GM23248 (cell line): ENCODE results near the gene GABRR3. TPM values are rescaled to one million over a fixed set of nuclear protein-coding genes. Genes with fewer than 3 reads are reported as not detected.

Experiments used
- DNase-seq: peaks from one replicate; pipeline ENCODE4 v3.0.0-alpha.2; 2015
- H2AFZ ChIP-seq: fragments of 200-600 bp; sonication (generic); 2 replicates; pipeline ENCODE4 v1.6.1; 2016; ENCODE audit warnings: antibody characterized with exemption
- H3F3A ChIP-seq: fragments of 200-600 bp; sonication (generic); 2 replicates; pipeline ENCODE4 v1.6.1; 2016; ENCODE audit warnings: mild to moderate bottlenecking, antibody characterized with exemption, mixed run types; ENCODE audit not compliant: insufficient read depth
- H3K27ac ChIP-seq: fragments of 200-600 bp; sonication (generic); 2 replicates; pipeline ENCODE4 v1.5.1; 2016; ENCODE audit warnings: mild to moderate bottlenecking
- H3K27me3 ChIP-seq: fragments of 200-600 bp; sonication (generic); replicated peaks from 2 replicates; pipeline ENCODE4 v1.6.1; 2016; ENCODE audit warnings: mild to moderate bottlenecking; ENCODE audit not compliant: insufficient read depth
- H3K36me3 ChIP-seq: fragments of 200-600 bp; sonication (generic); 2 replicates; pipeline ENCODE4 v1.6.1; 2016; ENCODE audit warnings: low read depth, mild to moderate bottlenecking
- H3K4me1 ChIP-seq: fragments of 200-600 bp; sonication (generic); 2 replicates; pipeline ENCODE4 v1.6.1; 2016; ENCODE audit warnings: mild to moderate bottlenecking; ENCODE audit not compliant: insufficient read depth
- H3K4me2 ChIP-seq: fragments of 200-600 bp; sonication (generic); one replicate; pipeline ENCODE4 v1.6.1; 2016; ENCODE audit warnings: mild to moderate bottlenecking; ENCODE audit not compliant: unreplicated experiment
- H3K4me3 ChIP-seq: fragments of 200-600 bp; sonication (generic); 2 replicates; pipeline ENCODE4 v1.5.1; 2016; ENCODE audit warnings: mild to moderate bottlenecking
- H3K79me2 ChIP-seq: fragments of 200-600 bp; sonication (generic); 2 replicates; pipeline ENCODE4 v1.6.1; 2016; ENCODE audit warnings: mild to moderate bottlenecking; ENCODE audit not compliant: insufficient read depth
- H3K9ac ChIP-seq: fragments of 200-600 bp; sonication (generic); 2 replicates; pipeline ENCODE4 v1.6.1; 2016; ENCODE audit warnings: mild to moderate bottlenecking
- H3K9me2 ChIP-seq: fragments of 200-600 bp; sonication (generic); 2 replicates; pipeline ENCODE4 v1.6.1; 2016; ENCODE audit warnings: mixed run types, mild to moderate bottlenecking, moderate library complexity; ENCODE audit not compliant: insufficient read depth
- H3K9me3 ChIP-seq: fragments of 200-600 bp; sonication (generic); one replicate; pipeline ENCODE4 v1.6.1; 2017; ENCODE audit warnings: low read depth
- H4K20me1 ChIP-seq: fragments of 200-600 bp; sonication (generic); 2 replicates; pipeline ENCODE4 v1.6.0; 2016; ENCODE audit not compliant: insufficient read depth
- EZH2 ChIP-seq: fragments of 200-600 bp; sonication (generic); IDR thresholded peaks from 2 replicates; pipeline ENCODE4 v1.6.1; 2018; ENCODE audit warnings: antibody characterized with exemption, mild to moderate bottlenecking; ENCODE audit not compliant: insufficient read depth, poor library complexity, severe bottlenecking
- EZH2phosphoT487 ChIP-seq: fragments of 200-600 bp; sonication (generic); IDR thresholded peaks from 2 replicates; pipeline ENCODE4 v1.6.1; 2018; ENCODE audit warnings: antibody characterized with exemption, moderate library complexity, mild to moderate bottlenecking, low read depth; ENCODE audit not compliant: insufficient read depth
- WGBS, 2 experiments: methylation state at CpG; one replicate each; pipeline ENCODE4 v1.1.6; 2015 to 2017; ENCODE audit warnings: low lambda C conversion rate in 2 of 2, low coverage in 1 of 2; ENCODE audit errors: missing lambda C conversion rate in 2 of 2; 5-methylcytosine and 5-hydroxymethylcytosine counted together
- in situ Hi-C: fragments of 300-500 bp; cut with MboI; formaldehyde crosslinking; loops from 2 replicates; pipeline ENCODE4 v1.15.0; 2020
- polyA plus RNA-seq: library from polyadenylated mRNA; unstranded; fragments of >200 nt; fragmentation: Nextera tagmentation; extraction: Ambion mirVana; gene quantifications from 2 replicates; pipeline ENCODE4 v1.2.1, GENCODE V29; 2016
- total RNA-seq: library from RNA; depleted of rRNA; stranded (reverse); fragments of >200 nt; shearing (Covaris generic); gene quantifications from 2 replicates; pipeline ENCODE4 v1.2.3, GENCODE V29; 2014; rRNA removed

Gene GABRR3
- total RNA-seq: not detected in 2 replicates
- polyA plus RNA-seq: not detected in 2 replicates

DNA sequence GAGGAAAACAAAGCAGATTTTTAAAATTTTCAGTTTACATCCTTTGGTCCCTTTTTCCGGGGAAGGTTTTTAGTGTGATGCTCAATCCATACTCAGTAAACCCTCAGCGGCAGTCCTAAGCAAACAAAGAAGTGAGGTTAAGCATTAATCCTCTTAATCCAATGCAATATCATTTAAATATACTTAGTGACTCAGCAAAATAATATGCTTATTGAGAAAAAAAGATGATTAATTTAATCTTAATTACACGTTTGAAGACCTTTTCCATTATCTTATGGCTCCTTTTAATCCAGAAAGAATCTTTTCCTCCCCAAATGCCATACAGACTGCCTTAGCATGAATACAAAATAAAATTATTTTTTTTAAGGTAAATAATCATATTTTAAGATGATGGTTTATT lies at the start of gene GABRR3:
Gene GABRR3 (minus strand): TSS at position 108 of the 400 bp plus-strand sequence. CDS start 328 bp downstream, outside the sequence.
- Histone ChIP-seq H3K4me1 (no peaks in the 10 kb centered on the region), H2AFZ (no peak within 1 kb of the TSS), H3K27me3 (peaks cover 39% of the 10 kb centered on the region; the same call in 1 of the 2 replicates), H3F3A (no peaks in the 10 kb centered on the region), H3K9me3 (no peaks in the 10 kb centered on the region), H3K27ac (no peak within 1 kb of the TSS), H3K36me3 (no peaks in the 10 kb centered on the region), H3K9me2 (no peaks in the 10 kb centered on the region), H3K4me2 (no peak within 1 kb of the TSS), H3K9ac (no peak within 1 kb of the TSS), H4K20me1 (no peaks in the 10 kb centered on the region), H3K4me3 (no peak within 1 kb of the TSS), H3K79me2 (no peaks in the 10 kb centered on the region)
- in situ Hi-C loops: loop anchor here (10.0 kb wide), 1 partner anchor 280 kb away; no protein-coding TSS in a partner anchor
- DNase-seq: no peak
- TF ChIP-seq EZH2phosphoT487 (no peak), EZH2 (no peak)
- WGBS, 2 experiments: 45 to 50% methylated on average over 3 of the region's 3 CpGs

- 0 to 8% methylated on average over 1 of the region's 1 CpG for WGBS, 2 experiments
- Histone ChIP-seq H3K4me2 (no peak overlapping the region), H2AFZ (no peak overlapping the region), H3F3A (no peaks in the 10 kb centered on the region), H3K27ac (no peak overlapping the region), H3K9ac (no peak overlapping the region), H3K4me3 (no peak overlapping the region), H3K36me3 (no peaks in the 10 kb centered on the region), H4K20me1 (no peaks in the 10 kb centered on the region), H3K9me2 (no peaks in the 10 kb centered on the region), H3K79me2 (no peaks in the 10 kb centered on the region), H3K9me3 (no peaks in the 10 kb centered on the region), H3K4me1 (no peaks in the 10 kb centered on the region), H3K27me3 (no peaks in the 10 kb centered on the region)
- in situ Hi-C loops: no loop called here
- no peak for DNase-seq
- TF ChIP-seq EZH2 (no peak), EZH2phosphoT487 (no peak)
Measured at GRCh38 chr3:98073486-98073885, 38.4 kb upstream of the GABRR3 start.

GRCh38 chr3:98070840-98071239 lies 35.7 kb upstream of the GABRR3 start:
- H3F3A ChIP-seq: no peaks in the 10 kb centered on the region
- no peaks in the 10 kb centered on the region for H3K9me3 ChIP-seq
- H3K4me1 ChIP-seq: no peaks in the 10 kb centered on the region
- H3K4me3 ChIP-seq: no peak overlapping the region
- no peak overlapping the region for H3K27ac ChIP-seq
- no peak overlapping the region for H3K4me2 ChIP-seq
- H3K27me3 ChIP-seq: no peaks in the 10 kb centered on the region
- no peaks in the 10 kb centered on the region for H3K79me2 ChIP-seq
- H3K9me2 ChIP-seq: no peaks in the 10 kb centered on the region
- no peak overlapping the region for H3K9ac ChIP-seq
- in situ Hi-C loops: no loop called here
- TF ChIP-seq EZH2phosphoT487 (no peak), EZH2 (no peak)
- H2AFZ ChIP-seq: no peak overlapping the region
- 3 to 4% methylated on average over 2 of the region's 2 CpGs for WGBS, 2 experiments
- H4K20me1 ChIP-seq: no peaks in the 10 kb centered on the region
- no peak for DNase-seq
- no peaks in the 10 kb centered on the region for H3K36me3 ChIP-seq

- in situ Hi-C loops: no loop called here
- peak; percentile 5 for DNase-seq
- WGBS, 2 experiments: 1 to 3% methylated on average over 2 of the region's 2 CpGs
Measured at GRCh38 chr3:98068824-98069223, 33.7 kb upstream of the GABRR3 start.

More at GRCh38 chr3:98068824-98069223, 33.7 kb upstream of the GABRR3 start:
- TF ChIP-seq EZH2phosphoT487 (no peak), EZH2 (no peak)
- no peak overlapping the region for H3K27ac ChIP-seq
- H4K20me1 ChIP-seq: no peaks in the 10 kb centered on the region
- no peaks in the 10 kb centered on the region for H3F3A ChIP-seq
- H3K36me3 ChIP-seq: no peaks in the 10 kb centered on the region
- no peaks in the 10 kb centered on the region for H3K27me3 ChIP-seq
- H2AFZ ChIP-seq: no peak overlapping the region
- H3K9ac ChIP-seq: no peak overlapping the region
- H3K4me1 ChIP-seq: no peaks in the 10 kb centered on the region
- H3K4me2 ChIP-seq: no peak overlapping the region
- H3K9me2 ChIP-seq: no peaks in the 10 kb centered on the region
- no peaks in the 10 kb centered on the region for H3K9me3 ChIP-seq
- H3K79me2 ChIP-seq: no peaks in the 10 kb centered on the region
- H3K4me3 ChIP-seq: no peak overlapping the region
